DOHH2 (cell line): Measurements from ENCODE around the gene REEP3.

Experiments used
- CTCF ChIP-seq: fragments of 200-600 bp; sonication (generic); IDR thresholded peaks from one replicate; pipeline ENCODE4 v1.5.1; 2014; ENCODE audit warnings: antibody characterized with exemption, mild to moderate bottlenecking, low read depth, low read length; ENCODE audit not compliant: poor library complexity, severe bottlenecking
- EZH2phosphoT487 ChIP-seq: fragments of 200-600 bp; sonication (generic); IDR thresholded peaks from 2 replicates; pipeline ENCODE4 v1.6.1; 2017; ENCODE audit warnings: borderline replicate concordance, mild to moderate bottlenecking, antibody characterized with exemption, low read length, moderate library complexity, mixed read lengths

GRCh38 chr10:63542835-63543575, 21.8 kb downstream of the REEP3 start:
- TF ChIP-seq EZH2phosphoT487 (no peak), CTCF (no peak)
